GM21526 (cell line): ENCODE measurements around the gene ZDHHC3.
"Not testable (repeated sequence)": the region's sequence is repeated elsewhere in the genome, so short reads cannot be mapped to it uniquely, and the experiment has no call there.

Source experiments
- ATAC-seq: cut with Tn5 transposase; IDR thresholded peaks from one replicate; pipeline ENCODE4 v1.9.1; 2021; ENCODE audit warnings: moderate library complexity; ENCODE audit not compliant: unreplicated experiment, low FRiP score

The ZDHHC3 gene

DNA sequence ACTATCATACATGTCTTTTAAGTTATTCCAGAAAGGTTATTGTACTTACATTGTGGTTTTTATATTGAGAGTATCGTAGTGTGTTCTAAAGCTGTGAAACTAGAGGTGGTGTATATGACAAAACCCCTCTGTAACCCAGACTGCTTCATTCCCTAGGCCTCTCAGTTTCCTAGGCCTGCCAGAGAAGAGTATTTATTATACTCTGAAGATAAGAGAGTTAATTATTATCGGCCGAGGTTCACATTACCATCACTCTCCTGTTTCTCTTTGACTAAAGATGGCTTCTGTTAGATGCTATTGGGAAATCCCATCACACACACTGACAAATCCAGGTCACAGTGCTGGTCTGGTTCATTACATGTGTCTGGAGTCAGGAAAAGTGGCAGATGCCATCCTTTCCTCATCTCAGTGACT, 20.6 kb upstream of the ZDHHC3 start:
- no peak for ATAC-seq

DNA sequence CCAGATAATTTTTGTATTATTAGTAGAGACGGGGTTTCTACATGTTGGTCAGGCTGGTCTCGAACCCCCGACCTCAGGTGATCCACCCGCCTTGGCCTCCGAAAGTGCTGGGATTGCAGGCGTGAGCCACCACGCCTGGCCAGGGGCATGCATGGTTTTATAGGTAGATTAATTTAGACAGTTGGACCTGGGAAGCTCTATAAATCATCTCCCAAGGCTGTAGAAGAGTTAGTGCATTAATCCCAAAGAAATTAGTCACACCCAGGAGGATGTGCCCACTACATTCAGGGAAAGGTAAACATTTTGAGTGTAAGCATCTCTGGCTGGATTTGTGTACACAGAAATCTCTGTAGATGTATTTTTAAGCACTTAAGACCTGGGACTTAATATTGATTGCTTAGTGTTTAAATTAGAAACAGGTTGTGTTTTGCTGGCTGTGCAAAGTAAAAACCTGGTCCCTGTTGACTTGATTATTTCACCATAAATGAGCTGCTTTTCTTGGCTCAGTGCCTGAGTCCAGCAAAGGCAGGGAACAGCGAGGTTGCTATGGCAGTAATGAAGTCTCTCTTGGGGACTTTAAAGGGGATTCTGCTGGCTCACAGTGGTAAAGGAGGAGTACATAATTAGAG, 19.3 kb upstream of the ZDHHC3 start:
- ATAC-seq: no peak

DNA sequence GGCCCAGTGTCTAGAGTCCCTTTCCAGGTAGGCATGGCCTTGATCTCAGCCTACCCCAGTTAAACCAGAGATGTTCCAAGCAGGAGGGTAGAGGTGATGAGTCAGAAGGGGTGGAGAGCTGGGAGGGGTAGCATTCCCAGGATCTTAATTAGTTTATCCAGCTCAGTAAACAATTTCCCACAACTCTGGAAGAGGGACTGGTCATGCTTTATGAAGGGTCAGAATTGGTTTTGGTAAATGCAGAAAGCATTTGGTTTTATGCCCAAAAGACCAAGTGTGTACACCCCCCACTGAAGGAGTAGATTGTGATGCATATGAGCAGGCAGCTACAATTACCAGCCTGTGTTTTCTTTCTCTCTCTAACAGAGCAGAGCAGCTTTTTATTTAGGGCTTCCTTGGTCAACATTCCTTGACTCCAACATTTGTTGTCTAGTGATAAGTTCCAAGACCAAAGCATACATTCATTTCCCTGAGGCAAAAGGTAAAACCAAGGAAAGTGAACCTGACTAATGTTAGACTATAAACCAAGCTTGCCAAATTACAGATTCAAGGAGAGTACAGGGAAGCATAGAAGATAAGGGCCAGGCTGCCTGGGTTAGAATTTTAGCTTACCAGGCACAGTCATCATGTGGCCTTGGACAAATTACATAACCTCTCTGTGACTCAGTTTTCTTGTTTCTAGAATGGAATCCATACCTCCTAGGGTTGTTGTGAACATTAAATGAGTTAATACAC, 17.7 kb upstream of the ZDHHC3 start:
- ATAC-seq: no peak

DNA sequence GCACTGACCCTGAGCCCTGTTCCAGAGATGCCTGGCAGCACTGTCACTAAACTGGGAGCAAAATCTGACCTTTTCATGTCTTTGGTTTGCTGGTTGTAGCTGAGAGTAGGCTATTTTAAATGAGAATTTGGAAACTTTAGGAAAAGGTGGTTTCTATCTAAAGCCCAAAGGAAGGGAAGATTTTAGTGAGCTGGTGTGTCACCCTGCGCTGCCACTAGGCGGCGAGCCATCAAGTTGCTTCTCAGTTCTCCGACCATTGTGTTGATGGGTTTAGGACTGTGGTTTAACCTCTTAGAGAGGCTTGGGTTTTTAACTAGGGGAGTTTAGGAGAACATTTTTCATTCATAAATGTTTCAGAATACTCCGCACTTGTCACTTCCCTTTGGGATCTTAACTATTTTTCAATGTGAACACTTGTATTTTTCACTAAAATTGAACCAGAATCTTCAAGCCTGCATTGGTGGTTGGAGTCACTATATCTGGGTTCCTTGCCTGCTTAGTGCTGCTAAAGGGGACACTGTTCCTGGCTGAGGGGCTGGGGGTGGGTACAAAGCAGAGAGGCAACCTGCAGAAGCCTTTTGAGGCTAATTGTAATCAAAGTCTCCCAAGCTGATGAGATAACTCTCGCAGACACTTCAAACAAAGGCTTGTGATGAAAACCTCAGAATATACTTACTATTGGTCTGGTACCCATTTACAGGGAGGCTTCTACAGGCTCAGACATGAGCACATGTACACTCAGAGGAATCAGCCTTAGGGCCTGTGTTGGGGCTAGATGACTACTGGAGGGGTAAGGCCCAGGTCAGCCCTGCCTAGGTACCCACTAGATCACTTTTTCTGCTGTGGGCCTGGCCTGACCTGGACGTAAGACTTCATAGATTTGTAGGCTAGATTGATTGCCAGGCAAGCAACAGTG, 16.8 kb upstream of the ZDHHC3 start:
- ATAC-seq: no peak

DNA sequence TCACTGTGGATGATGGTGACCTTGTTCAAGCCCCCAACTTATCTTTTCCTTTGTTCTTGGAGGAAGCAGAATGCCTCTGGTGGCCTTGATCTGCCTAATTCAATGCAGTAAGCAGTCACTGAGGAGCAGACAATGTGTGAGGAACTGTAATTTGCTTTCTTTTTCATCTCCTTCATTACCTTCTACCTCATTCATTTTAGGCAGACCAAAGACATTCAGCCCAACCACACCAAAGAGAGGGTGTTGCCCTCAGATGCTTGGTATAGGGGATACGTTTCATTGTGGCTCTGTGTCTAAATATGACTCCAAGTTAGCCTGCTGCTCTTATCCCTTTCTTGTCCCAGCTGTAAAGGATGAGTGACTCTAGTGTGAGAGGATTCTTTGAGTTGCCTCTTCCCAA, 15.4 kb upstream of the ZDHHC3 start:
- no peak for ATAC-seq

DNA sequence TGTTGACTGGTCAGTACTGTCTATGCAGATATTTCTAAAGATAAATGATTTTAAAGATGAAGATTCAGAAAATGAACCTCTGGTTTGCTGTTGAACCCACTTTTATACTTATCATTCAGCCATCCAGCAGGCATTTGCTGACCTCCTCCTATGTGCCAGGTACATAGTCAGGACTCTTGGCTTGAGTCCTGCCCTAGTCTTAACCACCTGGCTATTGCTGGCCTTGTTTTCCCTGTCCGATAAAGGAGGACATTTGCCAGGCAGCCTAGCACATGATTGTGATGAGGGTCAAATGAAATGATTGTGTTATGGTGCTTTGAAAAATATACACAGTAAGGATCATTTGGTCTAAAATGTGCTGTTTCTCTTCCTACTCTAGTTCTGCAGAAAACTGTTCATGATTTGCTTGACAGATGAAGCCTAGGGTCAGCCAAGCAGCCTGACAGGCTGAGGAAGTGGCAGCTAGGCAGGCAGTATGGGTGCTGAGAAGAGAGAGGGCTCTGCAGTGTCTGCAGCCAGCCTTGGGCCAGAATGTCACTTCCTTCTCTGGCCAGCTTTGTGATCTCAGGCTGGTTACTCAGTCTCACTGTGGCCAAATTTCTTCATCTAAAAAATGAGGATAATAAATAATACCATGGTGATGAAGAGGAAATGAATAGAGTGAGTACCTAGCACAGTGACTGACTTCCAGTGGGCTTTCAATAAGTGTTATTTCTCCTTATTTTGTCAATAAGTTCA, 13.8 kb upstream of the ZDHHC3 start:
- ATAC-seq: no peak

DNA sequence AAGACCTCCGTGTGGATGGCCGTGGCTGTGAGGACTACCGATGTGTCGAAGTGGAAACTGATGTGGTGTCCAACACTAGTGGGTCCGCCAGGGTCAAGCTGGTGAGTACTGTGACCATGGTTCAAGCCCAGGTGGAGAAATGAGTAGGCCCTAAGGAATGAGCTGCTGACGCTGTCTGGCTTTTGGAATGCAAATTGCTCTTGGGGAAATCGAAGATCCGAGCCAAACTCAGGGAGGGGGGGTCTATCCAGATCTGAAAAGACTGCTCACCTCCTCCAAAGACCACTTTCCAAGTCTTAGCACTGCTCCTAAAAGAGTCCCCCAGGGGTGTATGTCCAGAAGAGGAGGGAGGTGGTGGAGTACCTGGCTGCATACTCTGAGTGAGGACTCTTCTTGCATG, 13.2 kb upstream of the ZDHHC3 start:
- no peak for ATAC-seq

DNA sequence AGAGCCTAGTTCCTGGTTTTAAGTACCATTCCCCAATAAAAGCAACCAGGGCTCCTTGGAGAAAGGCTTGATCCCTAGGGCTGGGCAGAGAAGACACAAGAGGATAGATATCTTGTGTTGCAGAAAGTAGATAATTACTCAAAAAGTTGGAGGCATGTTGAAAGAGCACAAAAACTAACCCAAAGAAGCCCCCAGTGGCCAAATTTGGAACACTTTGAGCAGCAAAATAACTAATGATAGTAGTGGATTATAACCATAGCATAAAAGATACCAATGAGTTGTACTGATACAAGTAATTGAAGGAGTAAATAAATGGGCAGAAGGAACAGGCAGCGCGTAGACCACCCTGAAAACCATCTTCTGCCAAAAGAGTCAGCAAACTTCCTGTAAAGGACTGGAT, 12.1 kb upstream of the ZDHHC3 start:
- ATAC-seq: no peak

DNA sequence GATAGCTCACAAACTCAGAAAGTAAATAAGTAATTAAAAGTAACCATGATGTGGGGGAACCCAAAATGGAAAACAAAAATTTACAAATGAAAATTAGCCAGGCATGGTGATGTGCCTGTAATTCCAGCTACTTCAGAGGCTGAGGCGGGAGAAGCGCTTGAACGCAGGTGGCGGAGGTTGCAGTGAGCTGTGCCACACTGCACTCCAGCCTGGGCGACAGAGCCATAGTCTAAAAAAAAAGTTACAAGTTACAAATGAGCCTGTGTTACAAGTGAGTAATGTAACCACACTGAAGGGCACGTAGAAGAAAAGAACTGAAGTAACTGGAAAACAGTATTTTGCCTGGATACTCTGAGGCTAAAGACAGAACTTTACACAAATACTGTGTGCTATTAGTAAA, 11.4 kb upstream of the ZDHHC3 start:
- no peak for ATAC-seq

DNA sequence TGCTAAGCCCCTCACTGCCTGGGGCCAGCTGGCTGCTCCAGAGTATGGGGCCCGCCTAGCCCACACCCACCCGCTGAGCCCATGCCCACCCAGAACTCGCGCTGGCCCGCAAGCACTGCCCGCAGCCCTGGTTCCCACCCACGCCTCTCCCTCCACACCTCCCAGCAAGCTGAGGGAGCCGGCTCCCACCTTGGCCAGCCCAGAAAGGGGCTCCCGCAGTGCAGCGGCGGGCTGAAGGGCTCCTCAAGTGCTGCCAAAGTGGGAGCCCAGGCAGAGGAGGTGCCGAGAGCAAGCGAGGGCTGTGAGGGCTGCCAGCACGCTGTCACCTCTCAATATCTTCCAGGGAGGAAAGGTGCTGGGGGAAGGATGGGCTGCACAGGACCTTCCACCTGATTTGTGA, 10.4 kb upstream of the ZDHHC3 start:
- ATAC-seq: not testable (repeated sequence)

DNA sequence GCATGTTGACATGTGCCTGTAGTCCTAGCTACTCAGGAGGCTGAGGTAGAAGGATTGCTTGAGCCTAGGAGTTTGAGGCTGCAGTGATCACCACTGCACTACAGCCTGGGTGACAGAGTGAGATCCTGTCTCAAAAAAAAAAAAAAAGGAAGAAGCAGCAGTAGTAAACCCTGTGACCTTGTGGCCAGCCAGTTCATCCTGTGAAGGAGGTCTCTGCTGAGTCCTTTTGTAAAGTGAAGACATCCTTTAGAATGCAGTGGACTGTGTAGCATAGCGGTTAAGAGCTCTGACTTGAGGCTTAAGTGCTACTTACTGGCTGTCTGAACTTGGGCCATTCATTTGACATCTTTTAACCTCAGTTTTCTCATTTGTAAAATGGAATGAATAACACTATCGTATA, 8.4 kb upstream of the ZDHHC3 start:
- no peak for ATAC-seq

DNA sequence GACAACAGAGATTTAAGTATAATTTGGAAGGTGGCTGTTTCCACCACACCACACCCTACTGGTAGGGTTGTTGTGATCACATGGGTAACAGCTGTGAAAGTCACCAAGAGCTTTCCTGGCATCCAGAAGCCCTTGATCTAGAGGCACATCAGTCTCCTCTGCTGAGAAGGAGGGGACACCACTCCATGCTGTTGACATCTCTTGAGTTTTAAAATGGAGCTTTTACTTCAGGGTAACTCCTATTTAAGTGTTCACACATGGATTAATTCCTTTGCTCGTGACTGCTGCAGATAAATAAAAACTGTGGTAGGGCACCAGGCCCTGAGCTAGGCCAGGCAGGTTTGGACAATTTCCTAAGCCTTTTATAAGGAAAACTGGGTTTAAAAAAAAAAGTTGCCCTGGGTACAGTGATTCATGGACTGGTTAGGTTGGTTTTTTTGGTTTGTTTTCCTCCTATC, 7.5 kb upstream of the ZDHHC3 start:
- ATAC-seq: no peak

DNA sequence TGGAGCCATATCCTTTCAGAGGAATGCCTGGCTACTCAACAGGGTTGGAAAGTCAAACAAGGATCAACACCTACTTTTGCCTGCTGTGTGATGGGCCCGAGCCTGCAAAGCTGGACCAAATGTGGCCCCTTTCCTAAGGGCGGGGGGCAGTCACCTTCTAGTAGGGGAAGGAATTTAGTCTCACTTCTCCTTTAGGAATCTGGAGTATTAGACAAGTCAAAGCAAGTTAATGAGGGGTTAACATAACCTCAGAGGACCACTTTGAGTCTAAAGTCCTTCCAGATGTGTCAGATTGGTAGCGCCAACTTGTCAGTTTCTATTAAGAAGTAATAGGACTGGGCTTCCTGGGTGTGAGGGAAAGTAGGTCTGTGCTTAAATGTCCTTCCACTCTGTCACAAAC, 6.8 kb upstream of the ZDHHC3 start:
- no peak for ATAC-seq

DNA sequence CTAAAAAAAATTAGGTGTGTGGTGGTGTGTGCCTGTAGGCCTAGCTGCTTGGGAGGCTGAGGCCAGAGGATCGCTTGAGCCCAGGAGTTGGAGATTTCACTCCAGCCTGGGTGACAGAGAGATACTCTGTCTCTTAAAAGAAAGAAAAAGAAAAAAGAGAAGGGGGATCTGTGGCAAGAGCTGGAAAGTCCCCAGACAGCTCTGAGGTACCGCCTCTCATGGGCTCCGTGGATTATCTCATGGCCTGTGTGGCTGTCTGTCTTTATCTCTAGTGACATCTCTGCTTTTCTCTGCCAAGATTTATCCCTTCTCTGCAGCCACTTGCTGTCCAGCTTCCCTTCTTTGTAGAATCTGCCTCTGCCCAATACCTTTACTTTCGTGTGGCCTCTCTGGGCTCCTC, 5.8 kb upstream of the ZDHHC3 start:
- no peak for ATAC-seq

DNA sequence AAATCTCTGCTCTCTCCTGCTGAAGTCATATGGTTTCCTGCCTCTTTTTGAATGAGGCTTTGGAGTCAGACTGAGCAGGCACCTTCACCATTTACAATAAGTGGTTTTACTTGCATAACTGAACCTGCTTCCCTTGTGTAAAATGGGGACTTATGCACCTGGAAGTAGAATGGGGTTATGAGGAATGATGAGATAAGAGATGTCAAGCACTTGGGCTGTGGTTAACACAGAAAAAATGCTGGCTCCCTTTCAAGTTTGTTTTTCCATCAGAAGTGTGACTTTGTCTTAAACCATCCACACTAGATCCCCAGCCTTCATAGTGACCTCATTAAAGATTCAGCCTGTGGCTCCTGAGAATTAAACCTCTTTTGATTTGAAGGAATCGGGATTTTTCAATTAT, 5.2 kb upstream of the ZDHHC3 start:
- no peak for ATAC-seq

DNA sequence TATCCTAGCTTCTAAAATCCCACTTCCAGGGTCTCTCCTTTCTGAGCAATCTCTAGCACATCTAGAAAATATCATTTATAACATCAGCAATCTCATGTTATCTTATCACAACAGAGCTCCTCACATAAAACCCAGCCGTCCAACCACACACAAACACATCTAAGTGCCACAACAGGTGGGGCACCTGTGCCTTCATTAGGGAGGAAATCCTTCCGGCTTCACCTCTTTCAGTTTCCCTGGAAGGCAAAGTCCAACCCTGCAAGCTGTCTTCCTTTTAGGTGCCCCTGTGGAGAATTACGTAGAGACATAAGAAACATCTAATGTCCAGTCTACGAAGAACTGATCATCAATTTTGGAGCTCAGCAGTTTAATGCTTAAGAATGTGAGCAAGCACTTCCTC, 1.6 kb downstream of the ZDHHC3 start:
- no peak for ATAC-seq

DNA sequence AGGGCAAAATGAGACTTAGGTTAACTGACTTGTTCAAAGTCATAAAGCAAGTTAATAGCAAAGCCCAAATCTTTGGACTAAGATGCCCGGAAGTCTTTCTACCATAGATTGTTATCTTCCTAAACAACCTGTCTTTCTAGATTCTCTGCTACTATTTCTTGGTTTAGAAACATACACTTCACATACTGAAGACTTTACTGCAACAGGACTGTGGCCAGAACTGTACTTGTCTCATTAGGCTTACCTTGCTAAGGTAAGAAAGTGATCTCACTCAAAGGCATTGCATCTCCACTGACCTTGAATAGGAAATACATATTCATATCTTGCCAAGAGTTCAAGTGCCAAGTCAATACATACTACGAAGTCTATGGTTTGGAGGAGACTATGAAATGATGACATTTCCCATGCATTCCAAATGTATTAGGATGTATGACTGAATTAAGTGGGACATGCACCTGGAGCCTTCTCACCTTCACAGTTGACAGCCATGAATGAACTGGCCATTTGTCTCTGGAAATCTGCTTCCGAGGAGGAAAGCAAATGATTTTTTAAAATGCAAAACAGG, 5.0 kb downstream of the ZDHHC3 start:
- no peak for ATAC-seq

DNA sequence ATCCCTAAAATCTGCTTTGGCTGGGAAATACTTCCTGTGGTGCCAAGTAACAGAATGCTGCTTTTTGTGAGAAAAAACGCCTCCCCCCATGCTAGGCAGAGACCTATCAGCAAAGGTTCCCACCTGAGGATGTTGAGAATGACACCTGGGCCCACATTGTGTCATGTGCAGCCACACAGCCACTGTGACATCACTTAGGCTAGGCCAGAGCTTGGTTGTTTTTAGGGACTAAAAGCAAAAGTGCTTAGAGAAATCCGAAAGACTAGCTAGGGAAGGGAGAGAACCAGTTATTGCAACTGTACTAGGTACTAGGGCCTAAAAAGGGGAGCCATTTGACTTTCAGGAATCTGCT, 6.2 kb downstream of the ZDHHC3 start:
- no peak for ATAC-seq

DNA sequence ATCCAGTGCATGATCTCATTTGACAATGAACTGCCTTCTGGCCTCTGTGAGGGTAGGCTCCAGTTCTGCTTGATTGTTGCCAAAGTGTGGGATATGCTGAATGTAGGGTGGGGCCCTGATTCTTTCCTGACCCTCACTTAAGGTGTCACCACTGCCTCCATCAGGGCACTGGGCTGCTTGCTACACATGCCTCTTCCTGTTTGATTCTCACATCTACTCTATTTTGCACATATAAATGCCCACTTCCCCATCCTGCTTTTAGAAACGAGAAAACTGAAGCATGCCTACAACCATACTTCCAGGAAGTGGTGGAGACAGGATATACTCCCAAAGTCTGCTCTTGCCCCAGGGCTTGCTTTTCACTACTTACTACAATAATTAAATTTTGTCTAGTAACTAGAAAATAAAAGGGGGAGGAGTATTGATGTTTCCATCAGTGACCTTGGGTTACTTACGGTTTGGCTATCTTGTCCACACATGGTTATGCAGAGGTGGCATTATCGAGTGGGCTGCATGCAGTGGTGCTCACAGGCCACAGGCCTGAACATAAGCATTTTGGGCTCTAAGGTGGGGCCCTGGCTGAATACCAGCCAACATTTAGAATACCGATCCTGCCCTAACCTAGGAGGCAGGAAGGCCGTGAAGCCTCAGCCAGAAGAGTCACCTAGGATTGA, 6.7 kb downstream of the ZDHHC3 start:
- ATAC-seq: no peak

DNA sequence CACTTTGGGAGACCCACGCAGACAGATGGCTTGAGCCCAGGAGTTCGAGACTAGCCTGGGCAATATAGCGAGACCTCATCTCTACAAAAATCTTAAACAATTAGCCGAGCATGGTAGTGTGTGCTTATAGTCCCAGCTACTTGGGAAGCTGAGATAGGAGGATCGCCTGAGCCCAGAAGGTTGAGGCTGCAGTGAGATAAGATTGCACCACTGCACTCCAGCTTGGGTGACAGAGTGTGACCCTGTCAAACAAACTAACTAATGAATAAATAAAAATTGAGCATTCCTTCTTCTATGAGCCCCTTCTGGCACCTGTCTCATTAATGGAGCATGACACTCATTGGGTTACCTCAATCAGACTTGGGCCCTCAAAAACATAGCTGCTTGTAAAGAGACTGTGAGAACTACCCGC, 7.5 kb downstream of the ZDHHC3 start:
- ATAC-seq: no peak
